Measurements from ENCODE around the gene CLDN7.

CLDN7 gene

GRCh38 chr17:7262192-7262934, at the start of gene CLDN7:
CLDN7 (minus strand) TSS chr17:7262478; CDS start chr17:7262043, 435 bp downstream.
- DNase-seq (ENCODE audit: low read depth in 2 of 2), result no peak

DNA sequence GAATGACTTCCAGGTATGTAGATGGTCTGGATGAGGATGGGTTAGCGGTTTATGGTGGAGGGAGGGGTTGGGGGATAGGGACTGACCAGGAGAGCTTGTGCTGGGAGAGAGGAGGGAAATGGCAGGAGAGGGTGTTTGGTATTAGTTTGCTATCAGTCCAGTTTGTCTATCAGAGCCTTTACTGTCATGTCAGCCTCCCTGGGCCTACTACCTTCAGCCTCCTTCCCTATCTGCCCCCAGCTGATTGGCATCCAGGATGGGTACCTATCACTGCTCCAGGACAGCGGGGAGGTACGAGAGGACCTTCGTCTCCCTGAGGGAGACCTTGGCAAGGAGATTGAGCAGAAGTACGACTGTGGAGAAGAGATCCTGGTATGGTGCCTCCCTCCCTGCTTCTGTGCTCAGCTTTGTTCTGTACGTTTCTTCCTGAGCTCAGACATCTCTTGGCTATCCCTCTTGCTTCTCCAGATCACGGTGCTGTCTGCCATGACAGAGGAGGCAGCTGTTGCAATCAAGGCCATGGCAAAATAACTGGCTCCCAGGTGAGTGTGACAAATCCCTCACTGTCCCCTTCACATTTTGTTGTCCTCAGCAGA, 48.9 kb upstream of the CLDN7 start:
- DNase-seq (ENCODE audit: low read depth in 2 of 2), result no peak

GRCh38 chr17:7309628-7310027, 47.4 kb upstream of the CLDN7 start:
- no peak for DNase-seq (ENCODE audit: low read depth in 2 of 2)

GRCh38 chr17:7308625-7309433, 46.6 kb upstream of the CLDN7 start:
- DNase-seq (ENCODE audit: low read depth in 2 of 2), result peak; percentile 70 to 81

GRCh38 chr17:7307686-7308624, 45.7 kb upstream of the CLDN7 start:
- peak in 1 of 2 donors; percentile 44 for DNase-seq (ENCODE audit: low read depth in 2 of 2)

DNA sequence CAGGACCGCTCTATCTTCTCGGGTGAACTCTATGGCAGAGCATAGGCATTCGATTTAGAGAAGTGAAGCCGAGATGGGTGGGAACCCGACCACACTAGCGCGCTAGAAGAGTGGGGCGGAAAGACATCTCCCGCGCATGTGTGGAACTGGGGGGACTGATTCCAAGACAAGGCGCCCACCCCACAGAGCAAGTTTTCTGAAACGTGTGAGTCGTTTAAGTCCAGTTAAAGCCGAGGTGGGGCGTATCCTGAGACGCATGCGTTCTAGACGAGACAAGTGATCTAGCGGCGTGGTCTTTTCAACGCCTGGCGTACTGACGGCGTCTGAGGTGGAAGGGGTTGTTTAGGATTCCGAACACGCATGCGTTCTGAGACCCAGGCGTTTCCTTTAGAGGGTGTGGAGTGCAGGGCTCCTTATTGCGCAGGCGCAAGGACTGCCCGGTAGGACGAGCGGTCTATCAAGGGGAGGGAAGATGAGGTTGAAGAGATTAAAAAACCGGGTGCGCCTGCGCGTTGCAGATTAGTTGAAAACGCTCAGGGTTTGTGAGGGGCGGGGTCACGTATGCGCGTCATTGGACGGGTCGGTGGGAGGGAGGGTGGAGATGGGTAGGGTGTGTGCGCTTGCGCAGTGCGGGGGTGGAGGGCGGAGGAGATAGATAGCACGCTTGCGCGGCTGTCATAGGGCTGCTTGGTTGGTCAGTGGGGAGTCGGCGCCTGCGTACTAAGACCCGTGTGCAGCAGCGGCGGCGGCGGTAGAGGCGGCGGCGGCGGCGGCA, 44.8 kb upstream of the CLDN7 start, which contains the start of gene EIF5A:
Gene EIF5A (plus strand): TSS at position 718 of the 775 bp plus-strand sequence. CDS start 2,008 bp downstream, outside the sequence.
- peak; percentile 100 for DNase-seq (ENCODE audit: low read depth in 2 of 2)

DNA sequence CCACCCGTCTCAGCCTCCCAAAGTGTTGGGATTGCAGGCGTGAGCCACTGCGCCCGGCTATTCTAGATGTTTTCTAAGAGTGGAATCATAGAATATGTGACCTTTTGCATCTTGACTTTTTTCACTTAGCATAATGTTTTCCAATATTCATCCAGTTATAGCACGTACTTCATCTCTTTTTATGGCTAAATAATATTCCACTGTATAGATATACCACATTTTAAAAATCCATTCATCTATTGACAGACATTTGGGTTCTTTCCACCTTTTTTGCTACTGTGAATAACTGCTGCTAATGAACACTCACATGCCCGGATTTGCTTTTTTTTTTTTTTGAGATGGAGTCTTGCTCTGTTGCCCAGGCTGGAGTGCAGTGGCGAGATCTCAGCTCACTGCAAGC, 41.9 kb upstream of the CLDN7 start:
- no peak for DNase-seq (ENCODE audit: low read depth in 2 of 2)

DNA sequence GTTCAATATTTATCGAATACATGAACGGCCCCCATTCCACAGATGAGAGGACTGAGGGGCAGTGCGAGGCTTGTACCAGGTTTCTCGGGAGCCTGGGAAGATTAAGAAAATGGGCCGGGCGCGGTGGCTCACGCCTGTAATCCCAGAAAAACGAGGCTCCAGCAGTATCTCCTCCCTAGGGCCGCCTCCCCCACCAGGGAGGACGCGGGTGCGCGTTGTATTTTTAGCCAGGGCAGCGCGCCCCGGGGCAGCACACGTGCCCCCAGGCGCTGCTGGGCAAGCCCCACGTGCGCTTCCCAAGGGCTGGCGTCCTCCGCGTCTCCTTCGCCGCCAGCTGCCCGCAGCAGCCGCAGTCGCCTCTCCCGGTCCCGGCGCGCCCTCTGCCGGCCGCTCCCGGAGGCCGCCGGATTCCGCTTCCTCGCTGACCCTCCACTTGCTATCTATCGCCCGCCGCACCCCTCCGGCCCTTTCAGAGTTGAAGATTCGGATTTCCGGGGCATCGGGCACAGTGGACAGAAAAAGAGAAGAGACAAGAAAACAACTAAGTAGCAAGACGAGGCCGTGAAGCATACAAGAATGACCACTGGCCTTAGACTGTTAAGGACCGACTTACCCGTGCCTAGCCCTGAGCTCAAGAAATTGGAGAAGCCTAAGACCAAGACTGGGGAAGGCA, 34.0 kb upstream of the CLDN7 start:
- DNase-seq (ENCODE audit: low read depth in 2 of 2), result peak; percentile 60 to 66

DNA sequence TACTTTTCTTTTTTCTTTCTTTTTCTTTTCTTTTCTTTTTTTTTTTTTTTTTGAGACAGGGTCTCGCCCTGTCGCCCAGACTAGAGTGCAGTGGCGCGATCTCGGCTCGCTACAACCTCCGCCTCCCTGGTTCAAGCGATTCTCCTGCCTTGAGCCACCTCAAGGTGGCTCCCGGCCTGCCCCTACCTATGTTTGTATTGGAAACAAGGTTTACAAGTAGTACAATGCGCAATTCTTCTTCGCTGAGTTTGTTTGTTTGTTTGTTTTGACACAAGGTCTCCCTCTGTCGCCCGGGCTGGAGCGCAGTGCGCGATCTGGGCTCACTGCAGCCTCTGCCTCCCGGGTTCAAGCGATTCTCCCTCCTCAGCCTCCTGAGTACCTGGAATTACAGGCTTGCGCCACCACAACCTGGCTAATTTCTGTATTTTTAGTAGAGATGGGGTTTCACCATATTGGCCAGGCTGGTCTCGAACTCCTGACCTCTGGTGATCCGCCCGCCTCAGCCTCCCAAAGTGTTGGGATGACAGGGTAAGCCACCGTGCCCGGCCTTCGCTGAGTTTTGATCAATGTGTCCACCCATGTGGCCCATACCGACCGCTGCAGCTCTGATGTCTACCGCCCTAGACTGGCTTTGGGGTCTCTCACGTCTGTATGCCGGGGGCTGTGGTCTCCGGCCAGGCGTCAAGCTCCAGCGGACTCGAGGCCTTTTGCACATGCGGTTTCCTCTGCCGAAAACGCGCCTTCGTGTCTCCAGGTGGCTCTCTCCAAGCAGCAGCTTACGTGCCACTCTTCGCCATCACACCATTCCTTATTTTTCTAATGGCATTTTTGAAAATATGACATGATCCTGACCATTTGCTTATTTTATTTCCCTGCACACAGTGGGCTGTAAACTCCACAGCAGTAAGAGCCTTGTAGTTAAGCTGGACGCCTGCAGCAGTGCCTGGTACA, 33.2 kb upstream of the CLDN7 start:
- no peak for DNase-seq (ENCODE audit: low read depth in 2 of 2)

DNA sequence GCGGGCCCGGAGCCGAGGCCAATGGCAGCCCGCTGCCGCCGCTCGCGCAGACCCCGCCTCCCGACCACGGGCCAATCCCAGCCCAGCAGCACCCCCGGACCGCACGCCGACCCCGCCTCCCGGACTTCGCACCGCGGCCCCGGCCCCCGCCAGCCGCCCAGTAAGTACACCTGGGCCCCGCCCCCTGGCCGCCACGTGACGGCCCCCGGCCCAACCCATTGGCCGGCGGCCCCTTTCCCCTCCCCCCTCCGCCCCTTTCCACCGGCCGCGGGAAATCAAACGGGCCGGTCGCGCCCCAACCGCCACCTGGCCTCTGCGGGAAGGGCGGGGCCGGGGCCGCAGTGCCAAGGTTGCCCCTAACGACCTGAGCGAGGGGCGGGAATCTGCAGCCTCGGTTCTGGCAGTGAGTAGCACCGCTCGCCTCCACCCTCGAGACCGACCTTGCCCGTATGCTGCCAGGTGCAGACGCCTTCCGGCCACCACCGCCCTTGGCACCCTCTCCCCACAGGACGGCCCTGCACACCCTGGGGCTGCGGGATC, 32.4 kb upstream of the CLDN7 start, which contains the start of gene YBX2:
Gene YBX2 (minus strand): TSS at position 26 of the 540 bp plus-strand sequence. CDS start 139 bp downstream, outside the sequence.
- peak; percentile 59 to 71 for DNase-seq (ENCODE audit: low read depth in 2 of 2)

DNA sequence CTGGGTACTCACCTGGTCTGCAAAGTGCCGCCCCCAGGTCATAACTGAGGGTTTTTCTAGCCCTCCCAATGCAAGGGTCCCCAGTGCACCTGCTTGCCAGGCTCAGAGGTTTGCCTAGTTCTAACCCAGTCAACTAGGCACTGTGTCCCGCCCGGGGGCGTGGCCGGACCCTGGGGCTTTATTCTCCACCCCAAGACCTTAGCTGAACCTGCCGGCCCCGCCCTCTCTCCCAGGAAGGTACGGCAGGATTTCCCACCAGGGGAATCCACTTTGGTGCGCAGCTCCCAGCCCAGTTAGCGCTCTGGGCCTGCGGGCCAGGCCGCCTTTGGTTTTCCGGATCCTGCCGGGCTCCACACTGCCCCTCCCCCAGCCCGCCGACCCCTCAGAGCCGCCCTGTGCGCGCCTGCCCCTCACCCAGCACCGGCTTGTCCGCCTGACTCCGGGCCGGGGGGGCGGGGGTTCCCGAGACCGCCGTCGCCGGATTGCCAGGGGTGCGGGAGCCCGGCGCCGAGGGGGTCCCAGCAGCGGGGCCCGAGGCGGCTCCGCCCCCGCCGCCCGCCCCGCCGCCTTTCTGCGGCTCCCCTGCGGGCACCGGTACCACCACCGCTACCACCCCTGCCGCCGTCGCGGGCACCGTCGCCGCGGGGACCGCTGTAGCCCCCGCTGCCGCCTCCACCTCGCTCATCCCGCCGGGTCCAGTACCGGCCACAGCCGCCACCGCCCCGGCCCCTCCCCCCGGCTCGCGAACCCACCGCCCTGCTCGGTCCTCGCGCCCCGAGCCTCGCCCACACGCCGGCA, 31.7 kb upstream of the CLDN7 start:
- no peak for DNase-seq (ENCODE audit: low read depth in 2 of 2)

- no peak for DNase-seq (ENCODE audit: low read depth in 2 of 2)
Observed at GRCh38 chr17:7293159-7293558, 30.9 kb upstream of the CLDN7 start.

DNA sequence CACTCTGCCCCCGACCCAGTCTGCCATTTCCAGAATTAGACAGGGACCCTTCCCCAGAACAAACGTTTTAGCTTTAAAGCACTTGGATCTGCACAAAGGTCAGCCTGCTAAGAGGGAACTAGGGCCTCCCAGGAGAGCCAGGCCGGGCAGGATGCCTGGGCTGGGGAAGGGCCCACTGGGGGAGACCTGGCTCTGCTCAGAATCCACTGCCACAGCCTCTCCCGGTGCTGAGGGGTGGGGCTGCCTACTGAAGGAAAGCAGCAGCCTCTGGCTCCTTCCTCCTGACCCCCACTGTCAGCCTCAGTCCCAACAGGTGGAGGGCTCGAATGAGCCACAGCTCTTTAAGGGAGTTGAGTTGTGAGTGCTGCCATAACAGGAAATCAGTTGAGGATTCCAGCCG, 30.5 kb upstream of the CLDN7 start:
- DNase-seq (ENCODE audit: low read depth in 2 of 2), result no peak

GRCh38 chr17:7292194-7292593, 29.9 kb upstream of the CLDN7 start:
- DNase-seq (ENCODE audit: low read depth in 2 of 2), result no peak

- no peak for DNase-seq (ENCODE audit: low read depth in 2 of 2)
Observed at GRCh38 chr17:7290685-7291084, 28.4 kb upstream of the CLDN7 start.

DNA sequence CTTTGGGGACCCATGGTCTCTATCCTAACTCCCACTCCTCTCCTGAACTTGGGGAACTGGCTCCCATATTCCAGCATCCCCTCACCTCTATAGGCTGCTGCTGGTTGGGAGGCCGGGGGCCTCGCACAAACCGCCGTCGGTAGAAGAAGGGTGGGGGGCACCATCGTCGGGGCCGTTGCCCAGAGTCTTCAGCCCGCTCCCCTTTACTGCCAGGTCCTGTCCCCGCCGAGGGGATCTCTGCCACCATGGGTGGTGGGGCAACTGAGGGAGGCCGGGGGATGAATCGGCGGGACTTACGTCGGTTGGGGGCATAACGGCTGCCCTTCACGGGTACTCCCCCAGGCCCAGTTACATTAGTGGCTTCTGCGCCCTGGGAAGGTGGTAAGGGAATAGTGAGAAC, 27.9 kb upstream of the CLDN7 start:
- DNase-seq (ENCODE audit: low read depth in 2 of 2), result no peak

- DNase-seq (ENCODE audit: low read depth in 2 of 2), result no peak
Observed at GRCh38 chr17:7289256-7290032, 27.2 kb upstream of the CLDN7 start.

All from stimulated activated CD4-positive, alpha-beta T cell treated with anti-CD3 and anti-CD28 coated beads, Interleukin-1b, Interleukin-23, amount 100 ng/mL, for 4 hours (primary cell).